Retinal pigment epithelial cell (primary cell): ENCODE data around the gene CTDSPL.

Source experiments
- DNase-seq: peaks from one replicate; pipeline ENCODE4 v3.0.0-alpha.2; 2010; ENCODE audit warnings: low read depth
- H3K4me3 ChIP-seq: 2 replicates; pipeline ENCODE4 v1.5.1; 2011; ENCODE audit warnings: mild to moderate bottlenecking, low read length, control low read depth, moderate library complexity
- TF ChIP-seq, protein P1 (sequence below): conservative IDR thresholded peaks from 2 replicates; pipeline ENCODE4 v1.5.1; 2011; ENCODE audit warnings: low read depth, low read length, control low read depth, inconsistent platforms

Gene CTDSPL

DNA sequence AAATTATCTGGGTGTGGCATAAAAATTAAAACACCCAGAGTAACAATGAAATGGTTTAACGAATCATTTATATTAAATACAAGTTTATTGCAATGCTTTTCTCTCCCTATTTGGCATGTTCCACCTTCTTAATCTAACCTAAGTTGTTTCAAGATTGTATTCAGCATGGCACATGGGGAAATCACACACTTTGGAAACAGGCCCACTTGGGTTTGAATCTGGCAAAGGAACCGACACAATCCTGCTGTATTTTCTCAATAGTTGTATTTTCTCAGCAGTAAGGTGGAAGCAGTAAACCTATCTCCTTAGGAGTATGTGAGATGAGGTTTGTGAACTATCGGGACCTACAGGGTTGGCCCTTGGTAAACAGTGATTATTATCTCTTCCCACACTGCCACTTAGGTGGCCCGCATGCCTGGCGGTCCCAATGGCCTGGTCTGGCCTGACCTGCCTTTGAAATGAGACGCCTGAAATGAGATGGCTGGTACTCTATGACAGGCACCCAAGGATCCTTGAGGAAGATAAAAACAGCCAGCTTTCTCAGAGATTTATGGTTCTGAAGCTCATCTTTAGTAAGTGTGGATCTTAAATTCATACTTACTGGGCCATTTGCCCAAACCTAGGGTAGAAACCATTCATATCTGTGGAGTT, 83.6 kb downstream of the CTDSPL start:
- H3K4me3 ChIP-seq = no peak overlapping the region
- TF ChIP-seq, protein P1, sequence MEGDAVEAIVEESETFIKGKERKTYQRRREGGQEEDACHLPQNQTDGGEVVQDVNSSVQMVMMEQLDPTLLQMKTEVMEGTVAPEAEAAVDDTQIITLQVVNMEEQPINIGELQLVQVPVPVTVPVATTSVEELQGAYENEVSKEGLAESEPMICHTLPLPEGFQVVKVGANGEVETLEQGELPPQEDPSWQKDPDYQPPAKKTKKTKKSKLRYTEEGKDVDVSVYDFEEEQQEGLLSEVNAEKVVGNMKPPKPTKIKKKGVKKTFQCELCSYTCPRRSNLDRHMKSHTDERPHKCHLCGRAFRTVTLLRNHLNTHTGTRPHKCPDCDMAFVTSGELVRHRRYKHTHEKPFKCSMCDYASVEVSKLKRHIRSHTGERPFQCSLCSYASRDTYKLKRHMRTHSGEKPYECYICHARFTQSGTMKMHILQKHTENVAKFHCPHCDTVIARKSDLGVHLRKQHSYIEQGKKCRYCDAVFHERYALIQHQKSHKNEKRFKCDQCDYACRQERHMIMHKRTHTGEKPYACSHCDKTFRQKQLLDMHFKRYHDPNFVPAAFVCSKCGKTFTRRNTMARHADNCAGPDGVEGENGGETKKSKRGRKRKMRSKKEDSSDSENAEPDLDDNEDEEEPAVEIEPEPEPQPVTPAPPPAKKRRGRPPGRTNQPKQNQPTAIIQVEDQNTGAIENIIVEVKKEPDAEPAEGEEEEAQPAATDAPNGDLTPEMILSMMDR = no peak
- no peak for DNase-seq

GRCh38 chr3:37945807-37946530, 84.3 kb downstream of the CTDSPL start:
- TF ChIP-seq, protein P1 = no peak
- no peak overlapping the region for H3K4me3 ChIP-seq
- DNase-seq = peak; percentile 61

GRCh38 chr3:37946531-37946889, 84.8 kb downstream of the CTDSPL start:
- no peak for DNase-seq
- TF ChIP-seq, protein P1 = no peak
- H3K4me3 ChIP-seq = no peak overlapping the region

DNA sequence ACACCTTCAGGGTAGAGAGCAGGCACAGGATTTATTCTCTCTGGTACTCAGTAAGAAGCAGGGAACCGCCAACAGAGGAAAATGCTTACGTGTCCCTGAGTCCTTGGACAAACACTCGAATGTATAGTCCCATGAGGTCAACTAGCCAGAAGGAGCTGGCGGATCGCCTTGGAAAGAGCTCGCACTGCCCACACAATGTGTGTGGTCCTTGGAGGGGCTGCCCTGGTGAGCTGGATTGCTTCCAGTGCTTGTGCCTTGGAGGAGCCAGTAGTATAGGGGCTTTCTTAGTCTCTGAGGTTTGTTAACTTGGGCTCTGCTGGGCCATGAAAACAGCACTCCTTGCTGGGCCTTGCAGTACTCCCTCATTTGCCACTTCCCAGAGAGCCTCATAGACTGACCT, 88.2 kb downstream of the CTDSPL start:
- DNase-seq = no peak
- H3K4me3 ChIP-seq = no peak overlapping the region
- TF ChIP-seq, protein P1 = no peak

GRCh38 chr3:37952564-37952963, 90.9 kb downstream of the CTDSPL start:
- H3K4me3 ChIP-seq = no peak overlapping the region
- DNase-seq = no peak
- TF ChIP-seq, protein P1 = no peak

DNA sequence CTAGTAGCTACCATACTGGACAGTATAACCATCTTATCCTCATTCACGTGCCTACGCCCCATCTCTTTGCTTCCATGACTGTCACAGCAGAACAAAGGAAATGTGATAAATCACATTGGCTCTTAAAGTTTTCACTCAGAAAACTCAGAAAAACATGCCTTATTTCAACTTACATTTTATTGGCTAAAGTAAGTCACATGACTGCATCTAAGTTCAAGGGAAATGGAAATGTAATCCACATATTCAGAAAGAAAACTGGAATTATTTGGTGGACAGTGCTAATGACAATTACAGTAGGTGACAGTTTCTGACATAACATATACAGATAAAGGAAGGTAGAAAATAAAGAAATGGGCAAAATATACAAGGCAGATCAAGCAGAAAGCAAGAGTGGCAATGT, 91.5 kb downstream of the CTDSPL start:
- TF ChIP-seq, protein P1 = no peak
- no peak for DNase-seq
- H3K4me3 ChIP-seq = no peak overlapping the region
